ENCODE data around the gene CTRL. TPM values are rescaled to one million over a fixed set of nuclear protein-coding genes. Genes with fewer than 3 reads are reported as not detected.

CTRL gene
- total and polyA plus RNA-seq, 11 donors = 0.23 to 2.1 (median 0.74) TPM; not detected in 1

DNA sequence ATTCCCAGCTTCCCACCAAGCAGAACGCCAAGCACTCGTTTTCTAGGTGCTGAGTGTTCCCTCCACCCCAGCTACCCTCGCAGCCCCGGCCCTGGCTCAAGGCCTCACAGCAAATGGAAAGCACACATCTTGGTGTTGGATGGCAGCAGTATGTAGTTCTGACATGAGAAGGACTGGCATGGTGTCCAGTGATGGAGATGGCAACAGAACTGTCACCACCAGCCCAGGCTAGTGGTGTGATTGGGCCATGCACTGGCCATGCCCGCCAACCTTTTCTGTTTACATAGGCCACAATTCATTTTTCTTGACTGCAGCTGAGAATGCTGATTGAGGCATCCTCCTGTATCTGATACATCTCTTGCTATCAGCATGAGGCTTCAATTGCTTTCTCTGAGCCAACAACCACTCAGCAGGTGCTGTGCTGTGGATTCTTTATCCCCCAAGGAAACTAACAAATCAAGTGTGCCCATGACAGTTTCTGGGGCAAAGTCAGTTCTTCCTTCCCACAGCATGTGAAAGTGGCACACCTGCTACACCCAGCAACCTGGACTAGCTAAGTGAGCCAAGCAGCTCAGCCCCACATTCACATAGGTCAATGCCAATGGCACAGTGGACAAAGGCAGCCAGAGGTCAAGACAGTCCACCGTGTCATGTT lies 32.9 kb upstream of the CTRL start:
- Histone ChIP-seq H3K27me3 (no peaks in the 10 kb centered on the region), H3K4me1 (peaks cover 49 to 89% (median 80%) of the 10 kb centered on the region in 12 donors), H3K9me3 (no peaks in the 10 kb centered on the region), H3K27ac (peak overlapping the region in 11 of 12 donors; percentile 95 to 100 (median 99)), H3K36me3 (peaks cover 0 to 54% (median 39%) of the 10 kb centered on the region in 9 donors), H3K4me3 (peak overlapping the region in 3 of 12 donors; percentile 9 to 20 (median 9))
- no peak for TF ChIP-seq POLR2A (IDR thresholded peaks at IDR 0.05)
- WGBS, 4 donors = 61 to 65% (median 64%) methylated on average over 6 of the region's 6 CpGs
- ATAC-seq = no peak
- DNase-seq = no peak
- intact Hi-C loops (cut with DNase I) = loop anchor here in 1 of 10 donors (10.0 kb wide), 1 partner anchor 270 kb away; the partner anchor contains the start of gene ESRP2

GRCh38 chr16:67963662-67964321 lies 32.1 kb upstream of the CTRL start:
- intact Hi-C loops (cut with DNase I) = loop anchor here in 1 of 10 donors (10.0 kb wide), 1 partner anchor 271 kb away; the partner anchor contains the start of gene ESRP2
- Histone ChIP-seq H3K27me3 (no peaks in the 10 kb centered on the region), H3K9me3 (no peaks in the 10 kb centered on the region), H3K36me3 (peaks cover 0 to 62% (median 45%) of the 10 kb centered on the region in 9 donors), H3K4me1 (peaks cover 53 to 89% (median 85%) of the 10 kb centered on the region in 12 donors), H3K27ac (peak overlapping the region; percentile 14 to 100 (median 98)), H3K4me3 (peak overlapping the region in 6 of 12 donors; percentile 5 to 20 (median 8))
- peak in 3 of 4 donors; percentile 0 to 3 (median 2) for ATAC-seq
- 33 to 49% (median 44%) methylated on average over 25 to 32 of the region's 32 CpGs for WGBS, 4 donors
- DNase-seq = peak in 4 of 5 donors; percentile 48 to 77 (median 60)
- TF ChIP-seq, protein P1, sequence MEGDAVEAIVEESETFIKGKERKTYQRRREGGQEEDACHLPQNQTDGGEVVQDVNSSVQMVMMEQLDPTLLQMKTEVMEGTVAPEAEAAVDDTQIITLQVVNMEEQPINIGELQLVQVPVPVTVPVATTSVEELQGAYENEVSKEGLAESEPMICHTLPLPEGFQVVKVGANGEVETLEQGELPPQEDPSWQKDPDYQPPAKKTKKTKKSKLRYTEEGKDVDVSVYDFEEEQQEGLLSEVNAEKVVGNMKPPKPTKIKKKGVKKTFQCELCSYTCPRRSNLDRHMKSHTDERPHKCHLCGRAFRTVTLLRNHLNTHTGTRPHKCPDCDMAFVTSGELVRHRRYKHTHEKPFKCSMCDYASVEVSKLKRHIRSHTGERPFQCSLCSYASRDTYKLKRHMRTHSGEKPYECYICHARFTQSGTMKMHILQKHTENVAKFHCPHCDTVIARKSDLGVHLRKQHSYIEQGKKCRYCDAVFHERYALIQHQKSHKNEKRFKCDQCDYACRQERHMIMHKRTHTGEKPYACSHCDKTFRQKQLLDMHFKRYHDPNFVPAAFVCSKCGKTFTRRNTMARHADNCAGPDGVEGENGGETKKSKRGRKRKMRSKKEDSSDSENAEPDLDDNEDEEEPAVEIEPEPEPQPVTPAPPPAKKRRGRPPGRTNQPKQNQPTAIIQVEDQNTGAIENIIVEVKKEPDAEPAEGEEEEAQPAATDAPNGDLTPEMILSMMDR (IDR thresholded peaks at IDR 0.05) = no peak
- no peak for TF ChIP-seq POLR2A (IDR thresholded peaks at IDR 0.05)

DNA sequence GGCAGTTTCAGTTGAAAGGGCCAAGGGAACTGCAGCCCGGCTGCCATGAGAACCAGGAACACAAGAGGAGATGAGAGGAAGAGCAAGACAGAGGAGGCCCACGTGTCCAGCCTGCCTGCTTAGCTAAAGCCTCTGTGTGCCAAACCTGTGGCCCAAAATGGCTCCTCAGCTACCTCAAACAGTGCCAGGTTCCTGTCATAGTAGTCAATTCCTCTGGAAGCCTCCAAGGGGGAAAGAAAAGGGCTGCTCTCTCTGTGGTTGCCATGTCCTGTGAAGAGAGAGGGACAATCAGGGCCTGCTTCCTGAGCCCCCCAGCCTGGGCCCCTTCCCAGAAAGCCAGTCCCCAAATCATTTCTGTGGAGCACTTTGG lies 31.6 kb upstream of the CTRL start:
- intact Hi-C loops (cut with DNase I) = loop anchor here in 1 of 10 donors (10.0 kb wide), 1 partner anchor 272 kb away; the partner anchor contains the start of gene ESRP2
- Histone ChIP-seq H3K4me3 (peak overlapping the region in 2 of 12 donors; percentile 6 to 9), H3K4me1 (peaks cover 57 to 93% (median 90%) of the 10 kb centered on the region in 12 donors), H3K9me3 (no peaks in the 10 kb centered on the region), H3K36me3 (peaks cover 0 to 67% (median 50%) of the 10 kb centered on the region in 9 donors), H3K27me3 (no peaks in the 10 kb centered on the region), H3K27ac (peak overlapping the region in 11 of 12 donors; percentile 95 to 100 (median 99))
- peak in 1 of 5 donors; percentile 54 for DNase-seq
- TF ChIP-seq, protein P1 (IDR thresholded peaks at IDR 0.05) = no peak
- TF ChIP-seq POLR2A (IDR thresholded peaks at IDR 0.05) = no peak
- WGBS, 4 donors = 22 to 29% (median 28%) methylated on average over 2 of the region's 2 CpGs
- peak in 2 of 4 donors; percentile 3 to 12 for ATAC-seq

GRCh38 chr16:67962135-67962534 lies 30.5 kb upstream of the CTRL start:
- whole genome bisulfite sequencing, 4 donors = 91 to 95% (median 92%) methylated on average over 8 of the region's 8 CpGs
- Histone ChIP-seq H3K4me1 (peaks cover 57 to 95% (median 88%) of the 10 kb centered on the region in 12 donors), H3K9me3 (no peaks in the 10 kb centered on the region), H3K27ac (peak overlapping the region in 11 of 12 donors; percentile 95 to 100 (median 99)), H3K27me3 (no peaks in the 10 kb centered on the region), H3K4me3 (no peak overlapping the region), H3K36me3 (peaks cover 0 to 75% (median 62%) of the 10 kb centered on the region in 9 donors)
- TF ChIP-seq, protein P1 (IDR thresholded peaks at IDR 0.05) = no peak
- no peak for TF ChIP-seq POLR2A (IDR thresholded peaks at IDR 0.05)
- no peak for DNase-seq
- intact Hi-C loops (cut with DNase I) = loop anchor here in 1 of 10 donors (10.0 kb wide), 1 partner anchor 273 kb away; the partner anchor contains the start of gene ESRP2
- ATAC-seq = no peak
